IMR-90 (cell line): ENCODE measurements around the gene TRAF3IP1. TPM values are rescaled to one million over a fixed set of nuclear protein-coding genes. Genes with fewer than 3 reads are reported as not detected.

Experiments
- ATAC-seq: fragments of 200-7000 bp; cut with Tn5 transposase; 2 replicates; pipeline ENCODE4 v1.9.1; 2020; ENCODE audit warnings: low read depth, mild to moderate bottlenecking, moderate library complexity
- BruUV-seq: library from RNA; stranded (reverse); fragments of 400-500 nt; replicated peaks from 2 replicates; lab custom pipeline; 2021; lab: Mats Ljungman, UMichigan
- CTCF ChIA-PET: fragments of 300-600 bp; formaldehyde crosslinking; extraction: SDS; loops from one replicate; lab custom pipeline; 2021; ENCODE audit warnings: antibody characterized with exemption; lab: Yijun Ruan, JAX
- POLR2A ChIA-PET: fragments of 300-600 bp; sonication (Branson Sonifier 250); formaldehyde crosslinking; loops from one replicate; lab custom pipeline; 2022; ENCODE audit warnings: antibody characterized with exemption; ENCODE audit not compliant: unreplicated experiment; lab: Charles Lee
- DNase-seq: peaks from one replicate; pipeline ENCODE4 v3.0.0; 2013
- H2AFZ ChIP-seq: replicated peaks from 2 replicates; pipeline ENCODE3; 2013; ENCODE audit warnings: low read length, mild to moderate bottlenecking; ENCODE audit not compliant: poor library complexity
- H2AK5ac ChIP-seq: 2 replicates; pipeline ENCODE4 v1.6.1; 2013; ENCODE audit warnings: low read depth, low read length, inconsistent platforms
- H2AK9ac ChIP-seq: replicated peaks from 2 replicates; pipeline ENCODE3; 2013; ENCODE audit warnings: mild to moderate bottlenecking, low read depth, low read length, moderate library complexity; ENCODE audit not compliant: poor library complexity
- H2BK120ac ChIP-seq: 2 replicates; pipeline ENCODE4 v1.6.1; 2013; ENCODE audit warnings: low read depth, low read length, inconsistent platforms
- H2BK15ac ChIP-seq: 3 replicates; pipeline ENCODE4 v1.6.1; 2013; ENCODE audit warnings: low read depth, low read length, inconsistent platforms
- H2BK20ac ChIP-seq: 2 replicates; pipeline ENCODE4 v1.6.1; 2013; ENCODE audit warnings: low read depth, mild to moderate bottlenecking, inconsistent platforms, low read length, moderate library complexity
- H2BK5ac ChIP-seq: 2 replicates; pipeline ENCODE4 v1.6.1; 2013; ENCODE audit warnings: mild to moderate bottlenecking, low read depth, low read length, inconsistent platforms; ENCODE audit not compliant: poor library complexity, severe bottlenecking
- H3K14ac ChIP-seq: replicated peaks from 2 replicates; pipeline ENCODE4 v1.6.1; 2013; ENCODE audit warnings: low read depth, low read length, inconsistent platforms
- H3K18ac ChIP-seq: 2 replicates; pipeline ENCODE4 v1.6.1; 2013; ENCODE audit warnings: low read depth, low read length, control low read depth
- H3K23ac ChIP-seq: 2 replicates; pipeline ENCODE4 v1.6.1; 2013; ENCODE audit warnings: low read depth, low read length, inconsistent platforms
- H3K27ac ChIP-seq: 2 replicates; pipeline ENCODE4 v1.5.1; 2013; ENCODE audit warnings: mild to moderate bottlenecking, control low read depth, low read length; ENCODE audit not compliant: insufficient read depth
- H3K27me3 ChIP-seq: 2 replicates; pipeline ENCODE4 v1.6.1; 2013; ENCODE audit warnings: low read length; ENCODE audit not compliant: control insufficient read depth, insufficient read depth
- H3K36me3 ChIP-seq: 2 replicates; pipeline ENCODE4 v1.6.1; 2013; ENCODE audit warnings: low read length, mixed read lengths; ENCODE audit not compliant: control insufficient read depth, insufficient read depth
- H3K4ac ChIP-seq: 2 replicates; pipeline ENCODE4 v1.6.1; 2013; ENCODE audit warnings: low read depth, low read length, inconsistent platforms
- H3K4me1 ChIP-seq: 2 replicates; pipeline ENCODE4 v1.6.1; 2013; ENCODE audit warnings: low read length, mixed read lengths; ENCODE audit not compliant: control insufficient read depth, insufficient read depth
- H3K4me2 ChIP-seq: 2 replicates; pipeline ENCODE4 v1.6.1; 2013; ENCODE audit warnings: low read depth, mild to moderate bottlenecking, control low read depth, low read length, moderate library complexity
- H3K4me3 ChIP-seq: 2 replicates; pipeline ENCODE4 v1.5.1; 2013; ENCODE audit warnings: low read depth, mild to moderate bottlenecking, control low read depth, low read length, moderate library complexity; ENCODE audit not compliant: insufficient read depth
- H3K56ac ChIP-seq: 2 replicates; pipeline ENCODE4 v1.6.1; 2013; ENCODE audit warnings: low read length, inconsistent platforms; ENCODE audit not compliant: insufficient read depth; ENCODE audit errors: extremely low read depth
- H3K79me1 ChIP-seq, 2 experiments: 2 replicates each; pipeline ENCODE4 v1.6.1; 2013; ENCODE audit warnings: low read length in 2 of 2, inconsistent platforms in 1 of 2, low read depth in 1 of 2
- H3K9ac ChIP-seq: 2 replicates; pipeline ENCODE4 v1.6.1; 2013; ENCODE audit warnings: low read depth, low read length, control low read depth
- H3K9me1 ChIP-seq: 2 replicates; pipeline ENCODE4 v1.6.1; 2013; ENCODE audit warnings: low read length, inconsistent platforms; ENCODE audit not compliant: insufficient read depth
- H3K9me3 ChIP-seq: 2 replicates; pipeline ENCODE4 v1.6.1; 2013; ENCODE audit warnings: low read length; ENCODE audit not compliant: control insufficient read depth, insufficient read depth
- H4K20me1 ChIP-seq: 2 replicates; pipeline ENCODE4 v1.6.1; 2013; ENCODE audit warnings: low read length, inconsistent platforms; ENCODE audit not compliant: insufficient read depth
- H4K5ac ChIP-seq: 2 replicates; pipeline ENCODE4 v1.6.1; 2013; ENCODE audit warnings: mild to moderate bottlenecking, low read depth, low read length, control low read depth
- H4K8ac ChIP-seq, 2 experiments: 2 replicates each; pipeline ENCODE4 v1.6.1; 2013; ENCODE audit warnings: low read depth in 2 of 2, low read length in 2 of 2, control low read depth in 1 of 2, inconsistent platforms in 1 of 2
- H4K91ac ChIP-seq: 2 replicates; pipeline ENCODE4 v1.6.1; 2013; ENCODE audit warnings: low read depth, low read length, inconsistent platforms; ENCODE audit not compliant: insufficient read depth
- CHD1 ChIP-seq: IDR thresholded peaks from 2 replicates; pipeline ENCODE4 v1.6.1; 2012; ENCODE audit warnings: low read depth, low read length, improper control_type of control experiment
- MAZ ChIP-seq: IDR thresholded peaks from 2 replicates; pipeline ENCODE4 v1.6.1; 2012; ENCODE audit warnings: low read depth, mild to moderate bottlenecking, low read length, improper control_type of control experiment, moderate library complexity, borderline replicate concordance
- MXI1 ChIP-seq: IDR thresholded peaks from 2 replicates; pipeline ENCODE4 v1.6.1; 2012; ENCODE audit warnings: low read depth, mild to moderate bottlenecking, low read length, moderate library complexity, borderline replicate concordance
- NFE2L2 ChIP-seq: fragments of 150-350 bp; IDR thresholded peaks from 2 replicates; pipeline ENCODE4 v1.6.1; 2016; ENCODE audit warnings: low read depth, mild to moderate bottlenecking, low read length
- RAD21 ChIP-seq: IDR thresholded peaks from 2 replicates; pipeline ENCODE4 v1.6.1; 2012; ENCODE audit warnings: low read length, improper control_type of control experiment
- RCOR1 ChIP-seq: IDR thresholded peaks from 2 replicates; pipeline ENCODE4 v1.6.1; 2012; ENCODE audit warnings: mild to moderate bottlenecking, low read length, improper control_type of control experiment; ENCODE audit not compliant: insufficient replicate concordance
- RFX5 ChIP-seq: IDR thresholded peaks from 2 replicates; pipeline ENCODE4 v1.8.0; 2012; ENCODE audit warnings: low read depth, mild to moderate bottlenecking, low read length, moderate library complexity
- SMC3 ChIP-seq: fragments of 150-350 bp; IDR thresholded peaks from 2 replicates; pipeline ENCODE4 v1.6.1; 2016; ENCODE audit warnings: low read depth, mild to moderate bottlenecking, antibody characterized with exemption, low read length, moderate library complexity
- WGBS, 2 experiments: methylation state at CpG; one replicate each; pipeline versions ENCODE4 v1.1.5 to v1.1.7; 2013; ENCODE audit warnings: missing lambda C conversion rate in 2 of 2; ENCODE audit not compliant: insufficient read length in 1 of 2; ENCODE audit errors: extremely low coverage in 2 of 2; 5-methylcytosine and 5-hydroxymethylcytosine counted together
- dilution Hi-C: fragments of 300-500 bp; cut with HindIII; formaldehyde crosslinking; loops from one replicate; pipeline ENCODE4 v1.14.3; 2018; ENCODE audit warnings: low sequenced_read_pairs; ENCODE audit not compliant: unreplicated experiment
- in situ Hi-C: fragments of 300-500 bp; cut with MboI; formaldehyde crosslinking; loops from 3 replicates; pipeline ENCODE4 v1.14.3; 2019; ENCODE audit warnings: low sequenced_read_pairs, inconsistent platforms, mixed read lengths
- intact Hi-C: fragments of 100-400 bp; cut with micrococcal nuclease; formaldehyde crosslinking; loops from 2 replicates; pipeline ENCODE4 v1.10.0; 2022
- polyA plus RNA-seq, 3 experiments: library from polyadenylated mRNA; depleted of rRNA; stranded (reverse); fragments of >200 nt; gene quantifications; 2 replicates each; pipeline ENCODE4 v1.2.3, GENCODE V29; 2012; ENCODE audit warnings: low replicate concordance in 1 of 3
- total RNA-seq: library from RNA; depleted of rRNA; stranded (reverse); fragments of >200 nt; gene quantifications from 2 replicates; pipeline ENCODE4 v1.2.3, GENCODE V29; 2012
- TF ChIP-seq, protein P1 (sequence below): fragments of 150-350 bp; IDR thresholded peaks from 2 replicates; pipeline ENCODE4 v1.6.1; 2016; ENCODE audit warnings: low read depth, mild to moderate bottlenecking, low read length, moderate library complexity, borderline replicate concordance
- TF ChIP-seq, protein P2 (sequence below): fragments of 150-350 bp; IDR thresholded peaks from 2 replicates; pipeline ENCODE4 v1.6.1; 2017; ENCODE audit warnings: mild to moderate bottlenecking, antibody characterized with exemption, low read length, low read depth
- TF ChIP-seq, protein P3 (sequence below): conservative IDR thresholded peaks from 2 replicates; pipeline ENCODE4 v1.5.1; 2012; ENCODE audit warnings: mild to moderate bottlenecking, low read depth, low read length, improper control_type of control experiment

Gene TRAF3IP1
- total and polyA plus RNA-seq, 2 of the 4 experiments (the other 2 are of a cell fraction) = 5.9 to 8.3 TPM

DNA sequence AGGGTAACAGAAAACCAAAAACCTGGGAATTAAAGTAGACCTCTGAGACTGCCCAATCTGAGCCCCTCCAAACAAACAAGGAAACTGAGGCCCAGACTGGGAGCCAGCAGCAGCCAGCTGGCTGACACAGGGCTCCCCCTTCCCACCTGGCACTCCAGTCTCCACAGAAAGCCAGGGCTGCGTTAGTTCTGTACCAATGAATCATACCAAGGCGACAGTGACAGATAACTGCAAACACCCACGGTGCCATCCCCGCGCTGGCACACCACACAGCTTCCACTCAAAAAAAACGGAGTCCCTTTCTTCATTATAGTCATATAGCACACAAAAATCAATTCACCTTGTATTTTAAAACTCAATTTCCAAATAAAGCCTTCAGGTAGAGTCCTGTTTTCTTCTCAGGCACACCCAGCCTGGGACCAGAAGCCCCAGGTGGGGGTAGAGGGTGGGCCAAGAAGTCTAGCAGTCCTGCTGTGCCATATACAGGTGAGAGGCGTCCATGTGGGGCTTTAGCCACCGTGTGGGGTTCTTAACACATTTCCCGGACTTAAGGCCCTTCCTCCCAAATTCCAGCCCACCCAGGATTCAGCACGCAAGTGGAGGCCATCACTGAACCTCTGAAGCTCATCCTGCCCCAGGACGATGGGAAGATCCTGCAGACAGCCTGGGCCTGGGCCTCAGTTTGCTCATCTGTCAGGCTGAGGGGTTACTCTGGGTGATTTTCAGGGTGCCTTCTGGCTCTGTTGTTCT lies 33.2 kb upstream of the TRAF3IP1 start:
- Histone ChIP-seq H3K27ac (peak overlapping the region; percentile 5; the same call in 1 of the 2 replicates), H2BK5ac (no peak overlapping the region), H3K18ac (no peak overlapping the region), H3K4me2 (peak overlapping the region; percentile 81), H2AK5ac (peak overlapping the region; percentile 11; the same call in 1 of the 2 replicates), H3K23ac (no peak overlapping the region; the same call in 1 of the 2 replicates), H3K56ac (no peak overlapping the region), H3K4me3 (peak overlapping the region; percentile 69; the same call in 1 of the 2 replicates), H3K36me3 (no peaks in the 10 kb centered on the region), H2BK120ac (no peak overlapping the region), H2AFZ (peak overlapping the region; percentile 92), H4K91ac (no peak overlapping the region), H3K4me1 (peaks cover 23% of the 10 kb centered on the region), H3K4ac (no peak overlapping the region; the same call in 1 of the 2 replicates), H2BK15ac (0 out of 3 replicates have a peak overlapping the region, but pooled peaks have one; percentile 7), H2BK20ac (no peak overlapping the region; the same call in 1 of the 2 replicates), H3K9ac (no peak overlapping the region), H4K8ac (peak overlapping the region in 1 of 2 experiments; percentile 30; a peak in 1 of 4 replicates), H2AK9ac (peak overlapping the region; percentile 88), H4K20me1 (no peaks in the 10 kb centered on the region; the same call in 1 of the 2 replicates), H3K79me1 (peaks cover 20 to 52% of the 10 kb centered on the region in 2 experiments), H3K9me3 (no peaks in the 10 kb centered on the region), H4K5ac (no peak overlapping the region), H3K27me3 (no peaks in the 10 kb centered on the region), H3K14ac (0 out of 2 replicates have a peak overlapping the region, but pooled peaks have one; percentile 12), H3K9me1 (peaks cover 14% of the 10 kb centered on the region)
- in situ Hi-C loops (no loop called here), intact Hi-C loops (loop anchor here (5.0 to 10.0 kb wide), 2 partner anchors 145 to 612 kb away; no protein-coding TSS in a partner anchor), dilution Hi-C loops (no loop called here)
- ChIA-PET CTCF (interaction anchor here (0.6 kb wide), 1 partner anchor 226 kb away, joined by 3 read pairs; no protein-coding TSS in a partner anchor), POLR2A (interaction anchor here (0.5 kb wide), 1 partner anchor 51 kb away, joined by 3 read pairs; no protein-coding TSS in a partner anchor)
- no TSS peak for BruUV-seq
- TF ChIP-seq, protein P1, sequence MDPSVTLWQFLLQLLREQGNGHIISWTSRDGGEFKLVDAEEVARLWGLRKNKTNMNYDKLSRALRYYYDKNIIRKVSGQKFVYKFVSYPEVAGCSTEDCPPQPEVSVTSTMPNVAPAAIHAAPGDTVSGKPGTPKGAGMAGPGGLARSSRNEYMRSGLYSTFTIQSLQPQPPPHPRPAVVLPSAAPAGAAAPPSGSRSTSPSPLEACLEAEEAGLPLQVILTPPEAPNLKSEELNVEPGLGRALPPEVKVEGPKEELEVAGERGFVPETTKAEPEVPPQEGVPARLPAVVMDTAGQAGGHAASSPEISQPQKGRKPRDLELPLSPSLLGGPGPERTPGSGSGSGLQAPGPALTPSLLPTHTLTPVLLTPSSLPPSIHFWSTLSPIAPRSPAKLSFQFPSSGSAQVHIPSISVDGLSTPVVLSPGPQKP = no peak
- TF ChIP-seq NFE2L2 (no peak), RCOR1 (no peak), RAD21 (no peak), CHD1 (no peak), SMC3 (no peak), MAZ (no peak), MXI1 (no peak), RFX5 (no peak)
- TF ChIP-seq, protein P2, sequence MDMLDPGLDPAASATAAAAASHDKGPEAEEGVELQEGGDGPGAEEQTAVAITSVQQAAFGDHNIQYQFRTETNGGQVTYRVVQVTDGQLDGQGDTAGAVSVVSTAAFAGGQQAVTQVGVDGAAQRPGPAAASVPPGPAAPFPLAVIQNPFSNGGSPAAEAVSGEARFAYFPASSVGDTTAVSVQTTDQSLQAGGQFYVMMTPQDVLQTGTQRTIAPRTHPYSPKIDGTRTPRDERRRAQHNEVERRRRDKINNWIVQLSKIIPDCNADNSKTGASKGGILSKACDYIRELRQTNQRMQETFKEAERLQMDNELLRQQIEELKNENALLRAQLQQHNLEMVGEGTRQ = no peak
- TF ChIP-seq, protein P3, sequence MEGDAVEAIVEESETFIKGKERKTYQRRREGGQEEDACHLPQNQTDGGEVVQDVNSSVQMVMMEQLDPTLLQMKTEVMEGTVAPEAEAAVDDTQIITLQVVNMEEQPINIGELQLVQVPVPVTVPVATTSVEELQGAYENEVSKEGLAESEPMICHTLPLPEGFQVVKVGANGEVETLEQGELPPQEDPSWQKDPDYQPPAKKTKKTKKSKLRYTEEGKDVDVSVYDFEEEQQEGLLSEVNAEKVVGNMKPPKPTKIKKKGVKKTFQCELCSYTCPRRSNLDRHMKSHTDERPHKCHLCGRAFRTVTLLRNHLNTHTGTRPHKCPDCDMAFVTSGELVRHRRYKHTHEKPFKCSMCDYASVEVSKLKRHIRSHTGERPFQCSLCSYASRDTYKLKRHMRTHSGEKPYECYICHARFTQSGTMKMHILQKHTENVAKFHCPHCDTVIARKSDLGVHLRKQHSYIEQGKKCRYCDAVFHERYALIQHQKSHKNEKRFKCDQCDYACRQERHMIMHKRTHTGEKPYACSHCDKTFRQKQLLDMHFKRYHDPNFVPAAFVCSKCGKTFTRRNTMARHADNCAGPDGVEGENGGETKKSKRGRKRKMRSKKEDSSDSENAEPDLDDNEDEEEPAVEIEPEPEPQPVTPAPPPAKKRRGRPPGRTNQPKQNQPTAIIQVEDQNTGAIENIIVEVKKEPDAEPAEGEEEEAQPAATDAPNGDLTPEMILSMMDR = no peak
- 40% methylated on average over 2 of the region's 11 CpGs; no CpG with 5 or more reads in 1 of the 2 experiments for WGBS, 2 experiments
- no peak for DNase-seq
- no peak for ATAC-seq
